Measurements from ENCODE around the gene PCBP3.

DNA sequence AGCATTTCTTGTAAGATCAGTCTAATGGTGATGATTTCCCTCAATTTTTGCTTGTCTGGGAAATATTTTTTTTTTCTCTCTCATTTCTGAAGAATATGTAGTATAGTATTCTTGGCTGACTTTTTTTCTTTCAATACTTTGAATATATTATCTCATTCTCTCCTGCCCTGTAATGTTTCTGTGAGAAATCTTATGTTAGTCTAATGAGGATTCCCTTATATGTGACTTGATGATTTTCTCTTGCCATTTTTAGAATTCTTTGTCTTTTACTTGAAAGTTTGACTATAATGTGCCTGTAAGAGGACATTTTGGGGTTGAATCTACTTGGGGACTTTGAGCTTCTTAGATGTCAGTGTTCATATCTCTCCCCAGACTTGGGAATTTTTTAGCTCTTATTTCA lies 40.0 kb upstream of the PCBP3 start:
- TF ChIP-seq EZH2 (IDR thresholded peaks at IDR 0.05; ENCODE audit: borderline replicate concordance, low read depth, low read length, severe bottlenecking) (no peak), CTCF (IDR thresholded peaks at IDR 0.05; ENCODE audit: borderline replicate concordance, extremely low read depth, low read length, poor library complexity, severe bottlenecking) (no peak)
